Endometrial microvascular endothelial cells (primary cell): ENCODE measurements around the gene VAV2. TPM values are rescaled to one million over a fixed set of nuclear protein-coding genes. Genes with fewer than 3 reads are reported as not detected.

Experiments used
- in situ Hi-C: cut with HindIII; loops from 2 replicates; pipeline ENCODE4 v1.10.0; 2017; ENCODE audit warnings: low sequenced_read_pairs, low pct_unique_long_range_greater_than_20kb; ENCODE audit errors: inconsistent ontology term
- total RNA-seq: library from RNA; depleted of rRNA; stranded (reverse); fragments of >200 nt; gene quantifications from one replicate; pipeline ENCODE4 v1.2.3, GENCODE V29; 2015; ENCODE audit errors: inconsistent ontology term

Gene VAV2
- total RNA-seq, 1 donor from 2014 or later, result 12.8 TPM

DNA sequence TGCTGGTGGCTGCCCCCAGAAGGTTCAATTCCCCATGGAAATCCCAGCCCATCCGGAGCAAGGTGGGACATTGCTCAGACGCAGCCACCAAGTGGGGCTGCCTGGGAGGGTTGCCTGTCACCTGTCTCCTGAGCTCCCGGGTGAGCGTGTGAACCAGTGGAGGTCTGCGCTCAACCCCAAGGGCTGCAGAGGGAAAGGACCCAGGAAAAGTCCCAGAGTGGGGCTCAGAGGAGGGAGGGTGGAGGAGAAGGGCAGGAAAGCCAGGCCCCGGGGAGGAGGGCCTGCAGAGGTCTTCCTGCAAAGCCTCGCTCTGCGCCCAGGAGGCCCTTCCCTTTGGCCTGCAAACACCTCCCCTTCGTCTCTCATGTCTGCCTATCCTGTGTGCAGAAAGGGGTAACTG lies 134.5 kb downstream of the VAV2 start:
- in situ Hi-C loops, result no loop called here

DNA sequence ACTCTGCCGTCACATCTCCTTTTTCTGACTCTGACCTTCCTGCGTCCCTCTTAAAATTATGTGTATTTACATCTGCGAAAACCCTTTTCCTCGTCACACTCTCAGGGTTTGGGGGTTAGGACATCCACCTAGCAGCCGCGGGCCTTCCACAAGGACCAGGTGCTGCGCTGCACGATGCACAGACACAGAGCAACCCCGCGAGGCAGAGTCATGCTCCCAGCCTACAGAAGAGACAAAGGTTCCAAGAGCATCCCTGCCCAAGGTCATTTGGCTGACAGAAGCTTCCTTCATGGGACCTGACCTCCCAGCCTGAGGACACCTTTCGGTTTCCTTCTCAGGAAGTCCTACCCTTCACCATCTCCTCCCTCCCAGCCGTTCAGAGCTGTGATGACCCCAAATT lies 135.3 kb downstream of the VAV2 start:
- in situ Hi-C loops, result no loop called here

DNA sequence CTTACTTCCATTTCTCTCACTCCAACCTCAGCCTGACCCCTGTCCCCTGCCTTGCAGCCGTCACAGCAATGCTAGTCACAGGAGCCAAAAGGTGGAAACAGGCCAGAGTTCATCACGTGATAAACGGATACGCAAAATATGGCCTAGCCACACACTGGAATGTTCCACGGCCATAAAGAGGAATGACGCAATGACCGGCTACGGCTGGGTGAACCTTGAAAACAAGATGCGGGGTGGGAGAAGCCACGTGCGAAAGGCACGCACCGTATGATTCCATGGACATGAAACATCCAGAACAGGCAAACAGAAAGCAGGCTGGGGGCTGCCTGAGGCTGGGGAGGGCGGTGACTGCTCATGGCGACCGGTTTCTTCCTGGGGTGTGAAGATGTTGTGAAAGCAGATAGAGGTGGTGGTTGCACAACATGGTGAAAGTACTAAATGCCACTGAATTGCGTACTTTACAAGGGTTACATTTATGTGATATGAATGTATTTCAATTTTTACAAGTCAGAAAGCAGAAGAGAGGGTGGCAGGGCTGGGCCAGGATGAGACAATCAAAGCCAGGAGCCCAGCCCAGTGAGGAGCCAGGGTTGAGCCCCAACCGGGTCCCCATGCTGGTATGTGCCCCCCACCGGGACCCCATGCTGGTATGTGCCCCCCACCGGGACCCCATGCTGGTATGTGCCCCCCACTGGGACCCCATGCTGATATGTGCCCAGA lies 136.2 kb downstream of the VAV2 start:
- in situ Hi-C loops, result no loop called here

DNA sequence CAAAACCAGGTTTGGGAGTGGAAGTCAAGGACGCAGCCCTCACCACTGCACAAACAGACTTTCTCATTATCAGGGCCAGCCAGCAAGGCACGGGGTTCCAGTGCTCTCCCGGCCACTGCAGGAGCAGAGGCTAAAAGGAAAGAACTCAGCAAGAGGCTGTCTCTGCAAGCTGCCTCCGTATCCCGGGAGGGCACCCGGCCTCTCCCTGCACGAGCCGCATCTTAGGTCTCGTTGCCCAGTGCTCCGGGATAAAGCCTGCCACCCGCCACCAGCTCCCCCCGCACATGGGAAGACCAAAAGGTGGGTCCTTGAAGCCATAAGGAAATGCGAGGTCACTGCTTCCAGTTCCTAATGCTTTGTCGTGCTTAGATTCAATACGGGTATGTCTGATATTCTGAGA lies 136.8 kb downstream of the VAV2 start:
- in situ Hi-C loops, result no loop called here

GRCh38 chr9:133854765-133855164 lies 137.4 kb downstream of the VAV2 start:
- in situ Hi-C loops, result no loop called here

- in situ Hi-C loops, result no loop called here
Observed at GRCh38 chr9:133854048-133854447, 138.1 kb downstream of the VAV2 start.

GRCh38 chr9:133853331-133853730 lies 138.8 kb downstream of the VAV2 start:
- in situ Hi-C loops, result no loop called here

- in situ Hi-C loops, result no loop called here
Observed at GRCh38 chr9:133852431-133852830, 139.7 kb downstream of the VAV2 start.

DNA sequence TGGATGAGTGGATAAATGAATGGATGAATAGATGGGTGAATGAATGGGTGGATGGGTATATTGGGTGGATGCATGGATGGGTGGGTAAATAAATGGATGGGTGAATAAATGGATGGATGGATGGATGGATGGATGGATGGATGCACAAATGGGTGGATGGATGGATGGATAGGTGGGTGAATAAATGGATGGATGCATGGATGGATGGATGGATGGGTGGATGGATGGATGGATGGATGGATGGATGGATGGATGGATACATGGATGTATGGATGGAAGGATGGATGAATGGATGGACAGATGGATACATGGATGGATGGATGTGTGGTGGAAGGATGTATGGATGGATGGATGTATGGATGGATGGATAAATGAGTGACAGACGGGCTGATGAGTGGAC lies 140.4 kb downstream of the VAV2 start:
- in situ Hi-C loops, result no loop called here

DNA sequence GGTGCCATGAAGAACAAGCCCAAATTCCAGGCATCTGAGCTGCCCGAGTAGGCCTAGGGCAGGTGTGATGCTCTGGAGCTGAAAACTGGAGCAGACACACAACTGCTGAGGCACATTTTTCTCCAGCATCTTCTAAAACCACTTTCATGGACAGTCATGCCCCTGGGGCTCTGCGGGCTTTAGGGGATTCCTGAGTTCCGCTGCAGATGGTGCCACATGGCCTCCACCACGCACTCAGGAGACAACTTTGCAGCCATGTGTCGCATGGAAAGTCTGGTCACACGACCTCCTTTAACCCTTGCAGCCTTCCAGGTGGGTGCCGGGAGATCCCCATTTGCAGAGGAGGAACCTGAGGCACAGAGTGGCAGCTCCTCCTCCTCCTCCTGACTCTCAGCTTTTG lies 141.2 kb downstream of the VAV2 start:
- in situ Hi-C loops, result no loop called here

- in situ Hi-C loops, result no loop called here
Observed at GRCh38 chr9:133850161-133850560, 142.0 kb downstream of the VAV2 start.

GRCh38 chr9:133849110-133849670 lies 142.9 kb downstream of the VAV2 start:
- in situ Hi-C loops, result no loop called here

DNA sequence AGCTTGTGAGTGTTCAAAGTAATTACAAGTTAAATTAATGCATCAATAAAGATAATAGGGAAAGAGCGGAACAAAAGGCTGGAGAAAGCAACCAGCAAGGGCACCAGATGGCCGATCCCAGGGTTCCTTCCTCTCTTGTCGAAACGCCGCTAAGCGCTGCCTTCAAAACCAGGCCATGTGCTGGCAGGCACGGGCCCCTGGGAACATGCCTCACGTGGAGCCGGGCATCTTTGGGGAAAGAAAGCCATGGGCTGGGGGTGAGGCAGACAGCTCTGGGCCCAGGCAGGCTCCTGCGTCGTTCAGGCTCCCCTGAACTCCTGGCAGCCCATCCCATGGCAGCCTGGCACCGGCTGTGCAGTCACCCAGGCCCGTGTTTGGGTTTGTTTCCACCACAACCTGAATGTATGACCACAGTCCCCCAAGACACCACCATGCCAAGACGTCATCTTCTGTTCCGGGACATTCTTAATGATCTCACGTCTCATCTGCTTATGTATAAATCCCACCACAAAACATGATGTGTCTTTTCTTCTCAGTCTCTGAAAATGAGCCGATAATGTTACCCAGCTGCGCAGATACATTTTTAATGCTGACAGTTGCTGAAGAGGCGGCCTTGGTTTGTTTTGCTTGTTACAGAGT lies 143.5 kb downstream of the VAV2 start:
- in situ Hi-C loops, result no loop called here

DNA sequence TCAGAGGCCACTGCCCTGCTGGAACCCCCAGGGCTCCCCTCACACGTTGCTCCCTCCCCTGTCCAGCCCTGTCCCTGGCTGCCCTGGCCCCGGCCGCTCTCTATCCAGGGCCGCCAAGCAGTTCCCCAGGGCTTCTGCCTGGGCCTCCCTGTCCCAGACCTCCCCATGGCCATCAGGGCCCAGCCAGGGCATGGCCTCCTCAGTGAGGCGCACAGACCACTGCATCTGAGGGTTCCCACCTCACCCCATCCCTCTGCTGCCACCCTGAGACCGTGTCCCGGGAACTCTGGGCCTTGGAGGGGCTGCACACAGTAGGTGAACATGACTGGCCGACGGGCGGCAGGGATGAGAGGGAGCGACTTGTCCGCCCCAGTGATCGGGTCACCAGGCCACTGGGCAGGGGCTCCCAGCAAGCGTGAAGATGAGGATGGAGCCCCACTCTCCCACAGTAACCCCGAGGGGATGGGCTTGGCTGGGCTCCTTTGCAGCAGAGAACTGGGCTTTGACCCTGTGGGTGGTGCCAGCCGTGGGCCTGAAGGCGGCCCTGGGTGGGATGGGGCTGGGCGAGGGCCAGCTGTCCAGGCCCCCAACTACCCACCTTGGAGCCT lies 145.5 kb downstream of the VAV2 start:
- in situ Hi-C loops, result no loop called here

DNA sequence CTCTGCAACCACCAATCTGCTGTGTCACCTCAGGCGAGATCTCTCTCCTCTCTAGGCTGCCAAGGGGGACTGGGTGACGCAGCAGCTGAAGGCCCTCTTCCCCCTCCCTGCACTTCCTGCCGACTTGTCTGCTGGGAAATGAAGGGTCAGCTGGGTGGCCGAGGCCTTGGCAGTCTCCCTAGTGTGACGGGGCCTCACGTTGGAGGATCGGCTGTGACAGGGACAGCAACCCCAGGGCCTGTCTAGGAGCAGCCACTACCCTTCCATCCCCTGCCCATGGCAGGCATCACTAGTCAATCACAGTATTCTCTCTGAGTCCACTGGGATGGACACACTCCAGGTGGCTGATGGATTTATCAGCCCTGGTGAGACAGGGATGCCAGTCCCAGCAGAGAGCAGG lies 146.7 kb downstream of the VAV2 start:
- in situ Hi-C loops, result no loop called here

- in situ Hi-C loops, result no loop called here
Observed at GRCh38 chr9:133844881-133845410, 147.2 kb downstream of the VAV2 start.

DNA sequence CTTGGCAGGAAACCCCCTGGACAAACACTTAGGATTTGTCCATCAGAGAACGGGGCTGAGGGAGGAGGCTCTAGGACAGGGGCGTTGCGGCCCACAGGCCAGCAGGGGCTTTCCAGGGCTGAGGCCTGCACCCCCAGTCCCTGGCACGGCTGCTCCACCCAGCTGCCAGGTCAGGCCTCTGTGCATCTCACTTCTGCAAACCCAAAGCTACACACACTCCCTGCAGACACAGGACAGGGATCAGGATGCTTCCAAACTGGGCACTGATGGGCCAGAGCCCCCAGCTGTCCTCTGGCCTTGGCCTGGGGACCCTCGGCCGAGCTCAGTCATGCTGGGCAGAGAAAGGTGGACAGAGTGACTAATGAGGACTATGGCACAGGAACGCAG lies 147.7 kb downstream of the VAV2 start:
- in situ Hi-C loops, result no loop called here

DNA sequence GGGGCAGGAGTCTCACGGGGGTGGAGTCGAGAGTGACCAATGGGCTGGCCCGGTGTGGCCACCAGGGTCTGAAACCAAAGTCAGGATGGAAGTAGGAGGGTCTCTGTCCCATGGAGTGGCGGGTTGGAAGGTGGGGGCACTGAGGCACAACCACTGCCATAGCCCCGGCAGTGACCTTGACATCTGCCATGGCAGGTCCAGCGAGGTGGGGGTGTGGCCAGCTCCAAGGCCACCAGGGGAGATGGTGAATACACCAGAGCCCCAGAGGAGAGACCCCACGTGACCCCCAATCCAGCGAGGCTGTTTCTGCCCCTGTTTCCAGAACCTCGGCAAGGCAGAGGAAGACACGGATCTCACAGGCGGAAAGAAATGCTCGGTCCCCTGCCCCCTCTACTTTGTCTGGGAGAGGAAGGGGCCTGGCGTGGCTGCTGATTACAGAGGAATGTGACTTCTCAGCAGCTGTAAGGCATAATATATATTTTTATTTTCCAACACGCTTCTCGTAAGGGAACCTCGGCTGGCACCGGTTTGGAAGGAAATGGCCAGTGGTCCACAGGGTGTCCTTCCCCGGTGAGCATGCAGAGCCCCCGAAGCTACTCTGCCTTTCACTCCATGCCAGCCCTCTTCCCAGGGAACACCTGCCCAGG lies 148.2 kb downstream of the VAV2 start:
- in situ Hi-C loops, result no loop called here

DNA sequence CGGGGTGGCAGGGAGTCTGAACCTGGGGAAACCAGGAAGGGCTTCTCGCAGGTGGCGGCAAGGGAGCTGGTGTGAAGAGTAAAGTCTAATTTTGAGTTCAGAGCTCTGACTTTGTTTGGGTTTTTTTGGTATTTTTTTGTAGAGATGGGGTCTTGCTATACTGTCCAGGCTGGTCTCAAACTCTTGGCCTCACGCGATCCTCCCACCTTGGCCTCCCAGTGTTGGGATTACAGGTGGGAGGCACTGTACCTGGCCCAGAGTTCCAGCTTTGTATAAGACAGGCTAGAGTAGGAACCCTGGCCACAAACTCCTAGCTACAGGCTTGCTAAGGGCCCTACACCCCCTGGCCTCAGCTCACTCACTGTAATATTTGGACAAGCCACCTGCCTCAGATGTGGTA lies 148.9 kb downstream of the VAV2 start:
- in situ Hi-C loops, result no loop called here
